ENCODE data around the gene HGF. TPM values are rescaled to one million over a fixed set of nuclear protein-coding genes. Genes with fewer than 3 reads are reported as not detected.

HGF gene
- polyA plus RNA-seq (2012; rRNA removed), result 1.5 and 1.8 TPM in 2 replicates
- 2.3 and 2.7 TPM in 2 replicates for polyA plus RNA-seq (2012; cell fraction: cytosol; rRNA removed)
- 0.94 and 2.1 TPM in 2 replicates for polyA plus RNA-seq (2012; cell fraction: nucleus; rRNA removed)

- Histone ChIP-seq H3K27ac (ENCODE audit: low read depth in 2 of 2, low read length in 1 of 2) (peak within 1 kb of the TSS in 1 of 2 experiments; percentile 75; a peak in 2 of 4 replicates), H3K9me3 (no peaks in the 10 kb centered on the region), H3F3A (replicated peaks; ENCODE audit: insufficient read depth) (no peaks in the 10 kb centered on the region), H2AFZ (ENCODE audit: low read depth) (0 out of 2 replicates have a peak within 1 kb of the TSS, but pooled peaks have one; percentile 12), H3K79me2 (ENCODE audit: insufficient read depth) (no peaks in the 10 kb centered on the region), H4K20me1 (ENCODE audit: insufficient read depth) (no peaks in the 10 kb centered on the region), H3K36me3 (replicated peaks in 1 of 2; ENCODE audit: control insufficient read depth in 1 of 2, insufficient read depth in 2 of 2, low read length in 1 of 2) (no peaks in the 10 kb centered on the region), H3K4me3 (ENCODE audit: low read depth in 2 of 2, low read length in 1 of 2) (peak within 1 kb of the TSS; percentile 1 to 32; a peak in 1 of 4 replicates), H3K9me2 (no peaks in the 10 kb centered on the region), H3K9ac (no peak within 1 kb of the TSS), H3K4me2 (no peak within 1 kb of the TSS; the same call in 1 of the 2 replicates), H3K27me3 (ENCODE audit: insufficient read depth) (no peaks in the 10 kb centered on the region), H3K4me1 (ENCODE audit: control insufficient read depth in 1 of 2, insufficient read depth in 2 of 2, low read depth in 1 of 2, low read length in 1 of 2) (peaks cover 0 to 29% of the 10 kb centered on the region in 2 experiments; a peak in 2 of 4 replicates)
- CTCF ChIA-PET, result interaction anchor here (0.9 to 2.3 kb wide), 8 partner anchors 10 to 897 kb away, joined by 3 to 7 read pairs (median 4); no protein-coding TSS in a partner anchor
- peak; percentile 36 for DNase-seq
- 70% methylated on average over 15 of the region's 15 CpGs for WGBS (ENCODE audit: low lambda C conversion rate)
- TF ChIP-seq NRF1 (IDR thresholded peaks at IDR 0.05; ENCODE audit: low read depth, low read length), result no peak
- peak; percentile 76; the same call in 1 of the 2 replicates for TF ChIP-seq MXI1 (IDR thresholded peaks at IDR 0.05; ENCODE audit: low read depth, low read length)
- TF ChIP-seq TAF1 (IDR thresholded peaks at IDR 0.05; ENCODE audit: borderline replicate concordance, low read depth, low read length), result no peak
- TF ChIP-seq ELF1 (IDR thresholded peaks at IDR 0.05), result no peak
- TF ChIP-seq RAD21 (IDR thresholded peaks at IDR 0.05; ENCODE audit: low read length), result peak; percentile 40
- no peak for TF ChIP-seq RCOR1 (IDR thresholded peaks at IDR 0.05; ENCODE audit: low read length)
- TF ChIP-seq USF2 (IDR thresholded peaks at IDR 0.05; ENCODE audit: borderline replicate concordance, low read depth, low read length), result no peak
- TF ChIP-seq USF1 (IDR thresholded peaks at IDR 0.05; ENCODE audit: borderline replicate concordance, low read depth), result no peak
- no peak for TF ChIP-seq RFX5 (IDR thresholded peaks at IDR 0.05; ENCODE audit: low read length)
- POLR2A ChIA-PET, result interaction anchor here (0.8 to 1.0 kb wide), 2 partner anchors 87 to 269 kb away, joined by 3 to 4 read pairs; no protein-coding TSS in a partner anchor
Measured at GRCh38 chr7:81769891-81770727, at the start of gene HGF. TSS of gene HGF (minus strand) at chr7:81770047. CDS start at chr7:81769971, 76 bp downstream.

- Histone ChIP-seq H3K79me2 (ENCODE audit: insufficient read depth) (no peaks in the 10 kb centered on the region), H3K27me3 (ENCODE audit: insufficient read depth) (no peaks in the 10 kb centered on the region), H2AFZ (ENCODE audit: low read depth) (peak overlapping the region; percentile 63; the same call in 1 of the 2 replicates), H3K27ac (ENCODE audit: low read depth in 2 of 2, low read length in 1 of 2) (peak overlapping the region in 1 of 2 experiments; percentile 99; a peak in 2 of 4 replicates), H3F3A (replicated peaks; ENCODE audit: insufficient read depth) (no peaks in the 10 kb centered on the region), H4K20me1 (ENCODE audit: insufficient read depth) (no peaks in the 10 kb centered on the region), H3K9me2 (no peaks in the 10 kb centered on the region; the same call in 1 of the 2 replicates), H3K9ac (no peak overlapping the region), H3K4me2 (no peak overlapping the region), H3K36me3 (replicated peaks in 1 of 2; ENCODE audit: control insufficient read depth in 1 of 2, insufficient read depth in 2 of 2, low read length in 1 of 2) (no peaks in the 10 kb centered on the region), H3K4me3 (ENCODE audit: low read depth in 2 of 2, low read length in 1 of 2) (no peak overlapping the region), H3K9me3 (no peaks in the 10 kb centered on the region), H3K4me1 (ENCODE audit: control insufficient read depth in 1 of 2, insufficient read depth in 2 of 2, low read depth in 1 of 2, low read length in 1 of 2) (peaks cover 0 to 23% of the 10 kb centered on the region in 2 experiments; a peak in 3 of 4 replicates)
- ChIA-PET POLR2A (no interaction called here), CTCF (interaction anchor here (0.9 to 1.0 kb wide), 2 partner anchors 35 to 202 kb away, joined by 3 read pairs; no protein-coding TSS in a partner anchor)
- TF ChIP-seq EP300 (IDR thresholded peaks at IDR 0.05; ENCODE audit: borderline replicate concordance in 1 of 2, low read depth in 1 of 2, low read length in 1 of 2) (peak in 1 of 2 experiments; percentile 98; a peak in 2 of 4 replicates), POLR2AphosphoS5 (IDR thresholded peaks at IDR 0.05; ENCODE audit: low read depth, low read length) (0 out of 2 replicates have a peak, but pooled peaks have one; percentile 20), PBX3 (IDR thresholded peaks at IDR 0.05) (peak; percentile 53), TEAD4 (IDR thresholded peaks at IDR 0.05; ENCODE audit: borderline replicate concordance, insufficient read depth) (no peak), TCF12 (IDR thresholded peaks at IDR 0.05) (peak; percentile 62; the same call in 1 of the 2 replicates), EZH2phosphoT487 (IDR thresholded peaks at IDR 0.05; ENCODE audit: borderline replicate concordance, low read depth) (no peak), NRF1 (IDR thresholded peaks at IDR 0.05; ENCODE audit: low read depth, low read length) (no peak), RAD21 (IDR thresholded peaks at IDR 0.05; ENCODE audit: low read length) (peak; percentile 49), CHD2 (IDR thresholded peaks at IDR 0.05; ENCODE audit: low read length, partially characterized antibody) (peak; percentile 90), RCOR1 (IDR thresholded peaks at IDR 0.05; ENCODE audit: low read length) (peak; percentile 93), FOXJ3 (CRISPR knock-in tag; IDR thresholded peaks at IDR 0.05) (peak; percentile 90), FOXM1 (IDR thresholded peaks at IDR 0.05; ENCODE audit: low read depth) (no peak), GATA2 (CRISPR knock-in tag; IDR thresholded peaks at IDR 0.05) (peak; percentile 96), MXI1 (IDR thresholded peaks at IDR 0.05; ENCODE audit: low read depth, low read length) (peak; percentile 73; the same call in 1 of the 2 replicates)
- peak; percentile 56 for DNase-seq
- WGBS (ENCODE audit: low lambda C conversion rate), result 30% methylated on average over 3 of the region's 3 CpGs
Measured at GRCh38 chr7:81816312-81816711, 46.5 kb upstream of the HGF start.

Measured in SK-N-SH (cell line).